ENCODE data around the gene CFAP74. TPM values are rescaled to one million over a fixed set of nuclear protein-coding genes. Genes with fewer than 3 reads are reported as not detected.

CFAP74 gene
- total RNA-seq, 1 donor from 2014 or later, result 6.6 TPM

DNA sequence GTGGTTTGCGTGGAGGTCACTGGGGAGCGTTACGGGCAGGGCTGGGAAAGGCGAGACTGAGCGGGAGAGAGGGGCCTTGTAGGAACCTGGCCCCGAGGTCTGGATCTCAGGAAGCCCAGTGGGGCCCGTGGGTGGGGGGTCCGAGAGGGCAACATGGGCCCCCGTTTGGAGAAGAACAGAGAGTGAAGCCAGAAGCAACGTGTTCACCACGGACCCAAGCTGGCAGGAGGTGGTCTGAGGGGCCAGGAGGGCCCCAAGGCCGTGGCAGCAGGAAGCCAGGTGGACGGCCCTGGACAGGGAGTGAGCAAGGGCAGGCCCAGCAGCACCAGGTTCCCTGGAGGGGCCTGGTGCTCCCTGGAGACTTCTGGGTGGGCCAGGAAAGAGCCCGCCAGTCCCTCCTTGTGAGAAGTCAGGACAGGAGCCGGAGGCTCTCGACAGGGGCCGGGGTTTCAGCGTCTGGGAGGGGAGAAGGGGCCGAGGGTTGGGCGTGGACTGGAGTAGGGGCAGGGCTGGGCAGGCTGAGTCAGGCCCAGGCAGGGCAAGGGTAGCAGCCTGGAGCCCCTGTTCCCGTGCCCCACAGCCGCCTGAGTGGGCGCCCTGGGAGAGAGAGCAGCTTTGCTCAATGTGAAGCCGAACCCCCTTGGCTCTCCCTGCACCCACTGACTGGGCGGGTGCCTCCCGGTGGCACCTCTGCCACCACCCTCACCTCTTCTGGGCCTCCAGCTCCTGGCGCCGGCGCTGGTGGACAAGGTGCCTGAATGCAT, 33.5 kb downstream of the CFAP74 start:
- no peak for DNase-seq
- no peaks in the 10 kb centered on the region for H3K9me3 ChIP-seq
- H3K27ac ChIP-seq, result no peak overlapping the region
- no peak for ATAC-seq
- TF ChIP-seq, protein P1, sequence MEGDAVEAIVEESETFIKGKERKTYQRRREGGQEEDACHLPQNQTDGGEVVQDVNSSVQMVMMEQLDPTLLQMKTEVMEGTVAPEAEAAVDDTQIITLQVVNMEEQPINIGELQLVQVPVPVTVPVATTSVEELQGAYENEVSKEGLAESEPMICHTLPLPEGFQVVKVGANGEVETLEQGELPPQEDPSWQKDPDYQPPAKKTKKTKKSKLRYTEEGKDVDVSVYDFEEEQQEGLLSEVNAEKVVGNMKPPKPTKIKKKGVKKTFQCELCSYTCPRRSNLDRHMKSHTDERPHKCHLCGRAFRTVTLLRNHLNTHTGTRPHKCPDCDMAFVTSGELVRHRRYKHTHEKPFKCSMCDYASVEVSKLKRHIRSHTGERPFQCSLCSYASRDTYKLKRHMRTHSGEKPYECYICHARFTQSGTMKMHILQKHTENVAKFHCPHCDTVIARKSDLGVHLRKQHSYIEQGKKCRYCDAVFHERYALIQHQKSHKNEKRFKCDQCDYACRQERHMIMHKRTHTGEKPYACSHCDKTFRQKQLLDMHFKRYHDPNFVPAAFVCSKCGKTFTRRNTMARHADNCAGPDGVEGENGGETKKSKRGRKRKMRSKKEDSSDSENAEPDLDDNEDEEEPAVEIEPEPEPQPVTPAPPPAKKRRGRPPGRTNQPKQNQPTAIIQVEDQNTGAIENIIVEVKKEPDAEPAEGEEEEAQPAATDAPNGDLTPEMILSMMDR (IDR thresholded peaks at IDR 0.05), result no peak
- H3K27me3 ChIP-seq (ENCODE audit: low read depth), result peaks cover 8% of the 10 kb centered on the region
- no peaks in the 10 kb centered on the region for H3K36me3 ChIP-seq
- intact Hi-C loops (cut with DNase I), result no loop called here
- no peak overlapping the region for H3K4me3 ChIP-seq
- no peaks in the 10 kb centered on the region for H3K4me1 ChIP-seq

DNA sequence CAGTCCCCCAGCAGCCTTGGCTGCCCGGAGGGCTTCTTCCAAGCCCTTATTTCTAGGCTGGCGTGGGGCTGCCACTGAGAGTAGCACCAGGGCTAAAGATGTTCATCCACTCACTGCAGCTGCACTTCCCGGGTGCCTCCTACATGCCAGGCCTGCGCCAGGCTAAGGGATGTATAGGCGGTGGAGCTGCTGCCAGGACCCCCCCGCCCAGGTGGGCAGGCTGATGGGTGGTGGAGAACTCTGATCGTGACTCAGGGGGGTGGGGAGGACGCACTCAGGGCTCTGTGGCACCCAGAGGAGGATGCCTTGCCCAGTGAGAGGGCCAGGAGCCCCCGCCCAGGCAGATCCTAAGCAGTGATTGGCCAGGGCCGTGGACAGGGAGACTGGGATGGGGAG, 34.1 kb downstream of the CFAP74 start:
- ATAC-seq, result no peak
- H3K27me3 ChIP-seq (ENCODE audit: low read depth), result peaks cover 14% of the 10 kb centered on the region
- DNase-seq, result no peak
- no peak overlapping the region for H3K4me3 ChIP-seq
- intact Hi-C loops (cut with DNase I), result no loop called here
- H3K9me3 ChIP-seq, result no peaks in the 10 kb centered on the region
- H3K4me1 ChIP-seq, result no peaks in the 10 kb centered on the region
- no peak overlapping the region for H3K27ac ChIP-seq
- no peaks in the 10 kb centered on the region for H3K36me3 ChIP-seq
- TF ChIP-seq, protein P1 (IDR thresholded peaks at IDR 0.05), result no peak

DNA sequence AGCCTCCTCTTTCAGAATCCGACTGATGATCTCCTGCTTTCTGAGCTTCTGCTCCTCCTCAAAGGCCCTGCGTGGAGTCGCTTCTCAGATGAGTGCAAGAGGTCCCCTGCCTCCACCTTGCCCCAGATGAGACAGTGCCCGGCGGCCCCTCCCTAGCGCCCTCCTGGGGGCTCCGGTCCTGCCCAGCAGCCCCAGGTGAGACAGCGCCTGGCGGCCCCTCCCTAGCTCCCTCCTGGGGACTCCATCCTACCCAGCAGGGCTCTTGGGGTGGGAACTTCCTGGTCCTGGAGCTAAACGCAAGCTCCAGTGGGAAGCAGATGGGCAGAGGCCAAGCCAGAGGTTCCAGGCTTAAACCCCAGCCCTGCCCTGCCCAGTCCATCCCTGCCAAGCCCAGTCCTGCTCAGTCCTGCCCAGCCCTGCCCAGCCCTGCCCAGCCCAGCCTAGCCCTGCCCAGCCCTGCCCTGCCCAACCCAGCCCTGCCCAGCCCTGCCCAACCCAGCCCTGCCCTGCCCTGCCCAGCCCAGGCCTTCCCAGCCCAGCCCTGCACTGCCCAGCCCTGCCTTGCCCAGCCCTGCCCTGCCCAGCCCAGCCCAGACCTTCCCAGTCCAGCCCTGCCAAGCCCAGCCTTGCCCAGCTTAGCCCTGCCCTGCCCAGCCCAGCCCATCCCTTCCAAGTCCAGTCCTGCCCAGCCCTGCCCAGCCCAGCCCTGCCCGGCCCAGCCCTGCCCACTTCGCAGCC, 34.6 kb downstream of the CFAP74 start:
- H3K36me3 ChIP-seq, result no peaks in the 10 kb centered on the region
- ATAC-seq, result peak; percentile 11 to 48
- H3K27ac ChIP-seq, result no peak overlapping the region
- H3K27me3 ChIP-seq (ENCODE audit: low read depth), result peaks cover 20% of the 10 kb centered on the region
- intact Hi-C loops (cut with DNase I), result no loop called here
- TF ChIP-seq, protein P1 (IDR thresholded peaks at IDR 0.05), result no peak
- H3K9me3 ChIP-seq, result no peaks in the 10 kb centered on the region
- H3K4me1 ChIP-seq, result no peaks in the 10 kb centered on the region
- no peak for DNase-seq
- H3K4me3 ChIP-seq, result no peak overlapping the region

DNA sequence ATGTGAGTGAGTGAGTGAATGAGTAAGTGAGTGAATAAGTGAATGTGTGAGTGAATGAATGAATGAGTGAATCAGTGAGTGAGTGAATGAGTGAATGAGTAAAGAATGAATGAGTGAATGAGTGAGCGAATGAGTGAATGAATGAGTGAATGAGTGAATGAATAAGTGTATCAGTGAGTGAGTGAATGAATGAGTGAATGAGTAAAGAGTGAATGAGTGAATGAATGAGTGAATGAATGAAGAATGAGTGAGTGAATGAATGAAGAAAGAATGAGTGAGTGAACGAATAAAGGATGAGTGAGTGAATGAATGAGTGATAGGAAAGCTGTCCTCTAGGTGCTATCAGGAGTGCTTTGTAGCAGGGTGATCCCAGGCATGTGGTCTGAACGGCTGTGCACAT, 35.7 kb downstream of the CFAP74 start:
- Histone ChIP-seq H3K9me3 (no peaks in the 10 kb centered on the region), H3K27me3 (ENCODE audit: low read depth) (peaks cover 27% of the 10 kb centered on the region), H3K36me3 (no peaks in the 10 kb centered on the region), H3K27ac (no peak overlapping the region), H3K4me1 (no peaks in the 10 kb centered on the region), H3K4me3 (no peak overlapping the region)
- DNase-seq (no peak), ATAC-seq (no peak)
- intact Hi-C loops (cut with DNase I), result no loop called here
- TF ChIP-seq, protein P1 (IDR thresholded peaks at IDR 0.05), result no peak

DNA sequence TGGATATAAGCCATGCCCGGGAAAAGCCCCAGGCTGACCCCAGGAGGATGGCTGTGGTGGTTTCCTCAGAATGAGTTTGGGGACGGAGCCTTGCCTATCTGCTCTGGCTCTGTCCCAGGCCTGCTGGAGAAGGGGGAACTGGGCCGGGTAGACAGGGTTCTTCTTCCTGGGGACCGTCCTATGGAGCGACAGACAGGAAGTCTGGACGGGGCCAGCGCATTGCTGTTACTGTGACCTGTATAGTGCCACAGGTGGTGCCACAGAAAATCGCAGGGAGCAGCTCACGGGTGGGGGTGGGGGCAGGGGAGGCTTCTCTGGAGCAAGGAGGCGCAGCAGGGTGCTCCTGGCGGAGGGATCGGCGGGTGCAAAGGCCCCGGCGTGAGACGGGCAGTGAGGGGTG, 36.4 kb downstream of the CFAP74 start:
- H3K9me3 ChIP-seq, result no peaks in the 10 kb centered on the region
- no peak overlapping the region for H3K4me3 ChIP-seq
- no peak for ATAC-seq
- intact Hi-C loops (cut with DNase I), result no loop called here
- no peaks in the 10 kb centered on the region for H3K36me3 ChIP-seq
- no peak for DNase-seq
- H3K4me1 ChIP-seq, result no peaks in the 10 kb centered on the region
- peaks cover 31% of the 10 kb centered on the region for H3K27me3 ChIP-seq (ENCODE audit: low read depth)
- TF ChIP-seq, protein P1 (IDR thresholded peaks at IDR 0.05), result no peak
- H3K27ac ChIP-seq, result no peak overlapping the region
